Caco-2 (cell line): Measurements from ENCODE around the gene GJC1. TPM values are rescaled to one million over a fixed set of nuclear protein-coding genes. Genes with fewer than 3 reads are reported as not detected.

Experiments used
- BruUV-seq: library from RNA; stranded (reverse); fragments of 400-500 nt; replicated peaks from 2 replicates; lab custom pipeline; 2021; lab: Mats Ljungman, UMichigan
- CTCF ChIA-PET: fragments of 300-600 bp; sonication (Branson Sonifier 250); formaldehyde crosslinking; loops from one replicate; lab custom pipeline; 2022; ENCODE audit warnings: antibody characterized with exemption; lab: Charles Lee
- POLR2A ChIA-PET: fragments of 300-600 bp; sonication (Branson Sonifier 250); formaldehyde crosslinking; loops from one replicate; lab custom pipeline; 2022; ENCODE audit warnings: antibody characterized with exemption; lab: Charles Lee
- DNase-seq, 2 experiments: peaks; one replicate each; pipeline versions ENCODE4 v3.0.0 to v3.0.0-alpha.2; 2020 to 2022
- H3K27me3 ChIP-seq: replicated peaks from 2 replicates; pipeline ENCODE4 v1.6.0; 2011; ENCODE audit warnings: low read length; ENCODE audit not compliant: control insufficient read depth, insufficient read depth
- H3K36me3 ChIP-seq: 2 replicates; pipeline ENCODE4 v1.5.1; 2011; ENCODE audit warnings: low read length; ENCODE audit not compliant: control insufficient read depth, insufficient read depth
- H3K4me1 ChIP-seq: fragments of 250-450 bp; sonication (Bioruptor Pico); 2 replicates; pipeline ENCODE4 v1.5.1; 2020; ENCODE audit warnings: mild to moderate bottlenecking
- H3K4me3 ChIP-seq: 2 replicates; pipeline ENCODE4 v1.5.1; 2011; ENCODE audit warnings: low read depth, mild to moderate bottlenecking, control low read depth, low read length
- H3K9me3 ChIP-seq: fragments of 250-450 bp; sonication (Bioruptor Pico); 2 replicates; pipeline ENCODE4 v1.5.1; 2020; ENCODE audit warnings: mild to moderate bottlenecking, moderate library complexity
- H3K27ac Mint-ChIP-seq: one replicate; pipeline ENCODE4 v1.8.0; 2022; ENCODE audit warnings: mixed read lengths; ENCODE audit not compliant: unreplicated experiment
- H3K27me3 Mint-ChIP-seq: one replicate; pipeline ENCODE4 v1.8.0; 2022; ENCODE audit warnings: mixed read lengths; ENCODE audit not compliant: insufficient read depth, unreplicated experiment
- H3K36me3 Mint-ChIP-seq: one replicate; pipeline ENCODE4 v1.8.0; 2022; ENCODE audit warnings: mild to moderate bottlenecking, mixed read lengths; ENCODE audit not compliant: insufficient read depth, unreplicated experiment
- H3K4me1 Mint-ChIP-seq: one replicate; pipeline ENCODE4 v1.8.0; 2022; ENCODE audit warnings: low read depth, mixed read lengths; ENCODE audit not compliant: unreplicated experiment
- H3K4me3 Mint-ChIP-seq: one replicate; pipeline ENCODE4 v1.8.0; 2022; ENCODE audit warnings: mild to moderate bottlenecking, moderate library complexity, mixed read lengths; ENCODE audit not compliant: unreplicated experiment
- H3K9me3 Mint-ChIP-seq: one replicate; pipeline ENCODE4 v1.8.0; 2022; ENCODE audit warnings: mixed read lengths; ENCODE audit not compliant: unreplicated experiment
- CTCF ChIP-seq, 2 experiments: fragments of 200-600 bp in 1 of 2; IDR thresholded peaks; 1 replicate in 1 of 2; 2 replicates in 1 of 2; pipeline versions ENCODE4 v1.5.1 to v1.8.0; 2011 to 2022; ENCODE audit warnings: antibody characterized with exemption in 1 of 2, control low read depth in 1 of 2, inconsistent platforms in 1 of 2, low read depth in 1 of 2, low read length in 1 of 2, mild to moderate bottlenecking in 1 of 2, moderate library complexity in 1 of 2; ENCODE audit not compliant: insufficient read depth in 1 of 2, severe bottlenecking in 1 of 2, unreplicated experiment in 1 of 2
- intact Hi-C: fragments of 100-400 bp; cut with micrococcal nuclease; formaldehyde crosslinking; loops from one replicate; pipeline ENCODE4 v1.10.0; 2022; ENCODE audit not compliant: unreplicated experiment
- total RNA-seq: library from RNA; stranded (reverse); gene quantifications from 2 replicates; pipeline ENCODE4 v1.2.3, GENCODE V29; 2022

Gene GJC1
- total RNA-seq, 1 experiment from 2014 or later = 33.5 TPM

DNA sequence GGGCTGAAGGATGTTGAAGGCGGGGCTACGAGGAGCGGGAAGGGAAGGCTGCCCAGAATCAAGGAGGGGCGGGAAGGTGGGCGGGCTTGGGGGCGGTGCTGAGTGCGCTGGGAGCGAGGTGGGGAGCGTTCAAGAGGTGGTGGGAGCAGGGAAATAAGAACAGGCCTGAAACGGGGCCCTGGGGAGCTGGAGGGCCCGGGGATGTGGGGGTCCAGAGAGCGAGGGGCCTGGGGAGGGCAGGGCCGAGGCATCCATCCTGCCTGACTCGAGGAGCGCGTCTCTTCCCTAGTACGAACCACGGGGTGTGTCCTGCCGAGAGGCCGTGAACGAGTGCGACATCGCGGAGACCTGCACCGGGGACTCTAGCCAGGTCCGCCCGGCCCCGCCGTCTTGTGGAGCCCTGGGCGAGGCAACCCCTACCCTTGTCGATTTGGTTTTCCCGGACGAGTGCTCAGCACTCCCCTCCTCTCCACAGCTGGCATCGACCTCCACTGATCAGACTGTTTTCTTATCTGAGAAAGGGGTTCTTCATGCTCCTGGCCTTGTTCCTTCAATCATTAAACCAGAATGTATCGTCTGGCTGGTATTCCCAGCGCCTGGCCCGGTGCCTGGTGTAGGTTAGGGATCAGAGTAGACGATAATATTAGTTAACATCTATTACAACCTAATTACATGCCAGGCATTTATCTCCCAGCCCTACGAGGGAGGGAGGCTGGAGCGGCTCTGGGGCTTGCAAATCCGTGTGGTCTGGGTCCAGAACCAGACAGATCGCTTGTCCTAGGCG is 54.1 kb downstream of the GJC1 start:
- Mint-ChIP-seq H3K4me3 (peak overlapping the region; percentile 83), H3K9me3 (no peaks in the 10 kb centered on the region), H3K36me3 (no peaks in the 10 kb centered on the region), H3K27ac (peak overlapping the region; percentile 88), H3K4me1 (no peaks in the 10 kb centered on the region), H3K27me3 (peaks cover 3% of the 10 kb centered on the region)
- no TSS peak for BruUV-seq
- Histone ChIP-seq H3K36me3 (no peaks in the 10 kb centered on the region), H3K9me3 (no peaks in the 10 kb centered on the region), H3K4me1 (peaks cover 18% of the 10 kb centered on the region; the same call in 1 of the 2 replicates), H3K4me3 (peak overlapping the region; percentile 84), H3K27me3 (no peaks in the 10 kb centered on the region)
- no peak for TF ChIP-seq CTCF (IDR thresholded peaks at IDR 0.05; ENCODE audit: insufficient read depth in 1 of 2, low read depth in 1 of 2, low read length in 1 of 2, severe bottlenecking in 1 of 2, unreplicated experiment in 1 of 2)
- intact Hi-C loops = loop anchor here (1.0 to 10.0 kb wide), 5 partner anchors 53 to 359 kb away; partner anchors contain the start of genes ACBD4 and PLCD3
- CTCF ChIA-PET = interaction anchor here (0.5 to 4.7 kb wide), 18 partner anchors 11 to 459 kb away, joined by 3 to 23 read pairs (median 4); partner anchors contain the start of genes ADAM11, EFTUD2, HIGD1B and NMT1
- POLR2A ChIA-PET = interaction anchor here (0.6 to 1.2 kb wide), 3 partner anchors 123 to 595 kb away, joined by 3 to 4 read pairs (median 3); partner anchors contain the start of genes EFTUD2 and HEXIM1
- peak; percentile 99 to 100 for DNase-seq

- H3K36me3 Mint-ChIP-seq = no peaks in the 10 kb centered on the region
- no peaks in the 10 kb centered on the region for H3K27me3 ChIP-seq
- CTCF ChIA-PET = interaction anchor here (0.5 to 1.7 kb wide), 20 partner anchors 10 to 550 kb away, joined by 3 to 10 read pairs (median 4); partner anchors contain the start of genes ADAM11, EFTUD2, HIGD1B and NMT1
- no peak for TF ChIP-seq CTCF (IDR thresholded peaks at IDR 0.05; ENCODE audit: insufficient read depth in 1 of 2, low read depth in 1 of 2, low read length in 1 of 2, severe bottlenecking in 1 of 2, unreplicated experiment in 1 of 2)
- H3K27ac Mint-ChIP-seq = peak overlapping the region; percentile 88
- H3K4me3 Mint-ChIP-seq = peak overlapping the region; percentile 83
- POLR2A ChIA-PET = interaction anchor here (0.5 to 1.2 kb wide), 5 partner anchors 124 to 595 kb away, joined by 3 to 4 read pairs (median 3); partner anchors contain the start of genes EFTUD2, HEXIM1 and NMT1
- H3K4me3 ChIP-seq = peak overlapping the region; percentile 84
- no peaks in the 10 kb centered on the region for H3K4me1 Mint-ChIP-seq
- H3K27me3 Mint-ChIP-seq = peaks cover 3% of the 10 kb centered on the region
- DNase-seq = no peak
- no peaks in the 10 kb centered on the region for H3K9me3 Mint-ChIP-seq
- H3K4me1 ChIP-seq = peaks cover 18% of the 10 kb centered on the region; the same call in 1 of the 2 replicates
- no peaks in the 10 kb centered on the region for H3K36me3 ChIP-seq
- no peaks in the 10 kb centered on the region for H3K9me3 ChIP-seq
- intact Hi-C loops = loop anchor here (1.0 to 10.0 kb wide), 5 partner anchors 54 to 360 kb away; partner anchors contain the start of genes ACBD4 and PLCD3
- BruUV-seq = no TSS peak
Measured at GRCh38 chr17:44775136-44775837, 54.8 kb downstream of the GJC1 start.
